Stimulated activated CD8-positive, alpha-beta memory T cell treated with anti-CD3 and anti-CD28 coated beads, Interleukin-12 subunit alpha, Interleukin-12 subunit beta, amount 100 ng/mL, for 4 hours (primary cell): ENCODE measurements around the gene PGA4.
A peak's percentile ranks its signal among the peaks of the same experiment; 100 is the strongest.
"Not testable (repeated sequence)": the region's sequence is repeated elsewhere in the genome, so short reads cannot be mapped to it uniquely, and the experiment has no call there.

Experiments
- DNase-seq: peaks from one replicate; pipeline ENCODE4 v3.0.0-alpha.2; 2020; ENCODE audit warnings: low read depth

Gene PGA4

DNA sequence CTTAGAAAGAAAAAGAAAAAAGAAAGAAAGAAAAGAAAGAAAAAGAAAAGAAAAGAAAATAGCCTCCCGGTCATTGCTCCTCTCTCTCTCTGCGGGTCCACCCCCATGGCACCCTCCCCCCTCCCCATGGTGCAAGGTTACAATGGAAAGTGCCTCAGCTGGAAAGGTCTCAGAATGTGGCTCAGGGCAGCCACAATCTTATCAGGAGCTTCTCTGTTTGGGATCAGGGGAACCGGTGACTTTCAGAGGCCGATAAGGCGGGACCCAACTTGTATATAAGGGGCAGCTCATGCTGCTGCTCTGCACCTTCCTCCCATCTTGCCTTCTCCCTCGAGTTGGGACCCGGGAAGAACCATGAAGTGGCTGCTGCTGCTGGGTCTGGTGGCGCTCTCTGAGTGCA is at the start of gene PGA4:
TSS of gene PGA4 (plus strand) at position 301 of the 400 bp plus-strand sequence. CDS start at position 355, 54 bp downstream.
- not testable (repeated sequence) for DNase-seq

DNA sequence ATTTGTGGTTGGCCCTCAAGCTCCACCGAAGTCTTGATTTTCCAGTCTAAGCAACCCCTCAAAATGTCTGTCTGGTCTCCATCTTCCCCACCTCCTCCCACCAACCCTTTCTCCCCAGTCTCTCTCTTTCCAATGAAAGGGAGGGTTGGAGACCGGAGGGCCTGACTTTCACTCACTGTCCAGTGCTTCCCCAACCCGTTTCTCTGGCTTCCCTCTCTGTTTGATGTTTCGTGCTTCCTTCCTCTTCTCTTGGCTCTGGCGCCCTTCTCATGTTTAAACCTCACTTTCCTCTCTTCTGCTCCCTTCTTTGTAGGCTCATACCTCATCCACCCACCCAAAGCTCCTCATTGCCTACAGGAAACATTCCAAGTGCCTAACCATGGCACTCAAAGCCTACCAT is 49.8 kb upstream of the PGA4 start:
- no peak for DNase-seq

DNA sequence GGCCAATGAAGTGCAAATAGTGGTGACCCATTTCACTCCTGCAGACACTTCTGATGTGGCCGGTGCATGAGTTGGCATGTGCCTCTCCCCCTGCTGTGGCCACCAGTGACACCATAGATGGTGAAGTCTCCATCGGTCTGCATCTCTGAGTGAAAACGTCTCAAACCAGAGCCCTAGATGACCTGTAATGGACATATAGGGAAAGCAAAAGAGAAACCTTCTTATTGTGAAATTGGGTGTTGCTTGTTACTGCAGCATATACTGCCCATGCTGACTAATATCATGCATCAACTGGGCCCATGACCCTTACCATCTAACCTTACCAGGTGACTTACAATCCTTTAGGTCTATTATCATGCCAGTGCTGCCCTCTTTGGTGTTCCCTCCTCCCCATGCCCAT is 49.3 kb upstream of the PGA4 start:
- no peak for DNase-seq

DNA sequence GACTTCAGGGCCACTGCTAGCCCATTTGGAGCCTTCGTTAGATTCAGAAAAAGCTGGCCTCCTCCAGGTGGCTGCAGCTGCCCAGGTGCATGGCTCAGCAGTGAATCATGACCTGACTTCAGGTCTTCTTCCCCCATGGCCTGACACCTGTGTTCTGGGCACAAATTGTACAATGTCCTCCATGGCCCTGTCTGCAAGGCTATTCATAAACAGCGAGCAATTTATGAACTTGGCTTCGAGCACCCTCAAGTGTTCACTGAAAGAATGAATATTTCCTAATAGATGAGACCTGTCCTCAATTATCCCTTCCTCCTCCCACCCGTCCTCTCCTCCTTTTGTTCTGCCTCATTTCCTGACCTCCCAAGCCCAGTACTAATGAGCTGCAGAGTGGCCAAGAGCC is 48.7 kb upstream of the PGA4 start:
- no peak for DNase-seq

DNA sequence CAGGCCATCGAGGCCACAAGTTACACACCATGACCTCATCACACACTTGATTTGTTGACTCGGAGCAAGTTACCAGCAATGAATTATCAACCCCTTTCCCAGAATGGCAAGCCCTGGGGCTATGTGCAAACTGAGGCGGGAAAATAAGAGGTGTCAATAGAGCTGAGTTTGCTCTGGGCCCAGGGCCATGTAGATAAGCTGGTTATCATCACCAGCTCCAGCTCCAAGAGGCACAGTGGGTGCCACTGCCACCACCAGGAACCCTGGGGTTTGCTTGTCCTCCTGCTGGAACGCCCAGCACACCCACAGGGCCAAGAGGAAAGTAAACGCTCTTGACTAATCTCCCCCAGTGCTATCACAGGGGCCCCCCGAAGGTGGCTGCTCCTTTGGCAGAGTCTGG is 47.9 kb upstream of the PGA4 start:
- no peak for DNase-seq

- DNase-seq = no peak
These were observed 47.2 kb upstream of the PGA4 start for GRCh38 chr11:61174949-61175348.

- DNase-seq = no peak
These were observed 45.7 kb upstream of the PGA4 start for GRCh38 chr11:61176446-61176845.

DNA sequence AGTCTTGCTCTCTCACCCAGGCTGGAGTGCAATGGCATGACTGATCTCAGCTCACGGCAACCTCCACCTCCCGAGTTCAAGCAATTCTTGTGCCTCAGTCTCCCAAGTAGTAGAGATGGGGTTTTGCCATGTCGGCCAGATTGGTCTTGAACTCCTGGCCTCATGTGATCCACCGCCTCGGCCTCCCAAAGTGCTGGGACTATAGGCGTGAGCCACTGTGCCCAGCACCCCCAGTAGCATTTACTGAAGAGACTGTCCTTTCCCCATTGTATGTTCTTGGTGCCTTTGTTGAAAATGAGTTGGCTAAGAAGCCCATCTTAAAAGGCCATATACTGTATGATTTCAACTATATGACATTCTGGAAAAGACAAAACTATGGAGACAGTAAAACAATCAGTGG is 41.9 kb upstream of the PGA4 start:
- not testable (repeated sequence) for DNase-seq

DNA sequence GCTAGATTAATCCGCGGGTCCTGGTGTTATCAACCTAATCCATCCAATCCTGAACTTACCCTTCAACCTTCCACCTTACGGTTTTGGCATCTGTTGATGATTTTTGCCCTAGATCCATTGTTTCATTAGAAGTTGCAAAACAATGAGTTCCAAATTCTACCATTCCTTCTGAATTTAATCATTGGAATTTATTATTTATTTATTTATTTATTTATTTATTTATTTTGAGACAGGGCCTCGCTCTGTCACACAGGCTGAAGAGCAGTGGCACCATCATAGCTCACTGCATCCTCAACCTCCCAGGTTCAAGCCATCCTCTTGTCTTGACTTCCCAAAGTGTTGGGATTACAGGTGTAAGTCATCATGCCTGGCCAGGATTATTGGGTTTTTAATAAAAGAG is 40.7 kb upstream of the PGA4 start:
- no peak for DNase-seq

DNA sequence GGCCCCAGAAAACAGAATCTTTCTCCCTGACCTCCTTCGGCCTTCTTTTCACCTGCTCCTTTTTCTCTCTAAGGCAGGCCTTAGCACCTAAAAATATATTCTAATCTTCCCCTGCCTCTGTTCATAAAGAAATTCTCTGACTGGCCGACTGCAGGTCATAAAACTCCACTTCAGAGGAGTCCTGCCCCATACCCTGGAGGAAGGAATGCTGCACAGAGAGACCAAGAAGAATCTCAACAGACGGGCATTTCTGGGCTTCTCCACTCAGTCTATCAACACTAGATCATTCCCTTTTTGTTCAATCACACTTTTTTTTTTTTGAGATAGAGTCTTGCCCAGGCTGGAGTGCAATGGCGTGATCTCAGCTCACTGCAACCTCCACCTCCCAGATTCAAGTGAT is 38.5 kb upstream of the PGA4 start:
- no peak for DNase-seq

- no peak for DNase-seq
These were observed 35.6 kb upstream of the PGA4 start for GRCh38 chr11:61186504-61186903.

DNA sequence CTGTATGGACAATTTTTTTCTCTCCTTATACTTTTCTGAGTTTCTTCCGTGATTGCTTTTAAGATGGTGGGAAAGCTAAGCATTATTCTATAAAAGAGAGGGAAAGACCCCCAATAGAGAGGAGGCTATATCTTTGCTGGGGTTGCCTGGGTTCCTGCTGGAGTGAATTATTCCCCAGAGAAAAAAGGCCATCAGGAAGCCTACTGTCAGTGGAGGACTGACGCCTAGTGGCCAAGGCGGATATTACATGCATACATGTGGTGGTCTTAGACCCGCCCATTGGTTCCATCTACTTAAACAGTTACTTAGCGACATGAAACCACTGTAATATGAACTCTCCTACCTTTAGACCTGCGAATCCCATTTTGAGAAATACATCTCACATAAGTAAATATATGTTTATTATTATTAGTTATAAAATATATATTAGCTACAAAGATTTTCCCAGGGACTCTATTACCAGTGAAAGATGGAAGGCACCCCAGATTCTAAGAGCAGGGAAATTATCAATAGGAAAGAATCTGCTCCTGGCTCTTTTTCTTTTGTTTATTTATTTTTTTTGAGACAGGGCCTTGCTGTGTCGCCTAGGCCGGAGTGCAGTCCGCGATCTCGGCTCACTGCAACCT is 34.5 kb upstream of the PGA4 start:
- peak; percentile 55 for DNase-seq

DNA sequence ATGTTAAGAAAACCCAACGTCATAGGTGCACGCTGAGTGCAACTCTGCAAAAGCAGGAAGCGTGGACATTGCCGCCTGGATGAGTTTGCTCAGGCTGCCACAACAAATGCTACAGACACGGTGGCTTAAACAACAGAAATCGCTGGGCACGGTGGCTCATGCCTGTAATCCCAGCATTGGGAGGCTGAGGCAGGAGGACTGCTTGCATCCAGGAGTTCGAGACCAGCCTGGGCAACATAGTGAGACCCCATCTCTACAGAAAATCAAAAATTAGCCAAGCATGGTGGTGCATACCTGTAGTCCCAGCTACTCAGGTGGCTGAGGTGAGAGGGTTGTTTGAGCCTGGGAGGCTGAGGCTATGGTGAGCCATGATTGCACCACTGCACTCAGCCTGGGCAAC is 32.2 kb upstream of the PGA4 start:
- DNase-seq = no peak

GRCh38 chr11:61193596-61193995 is 28.6 kb upstream of the PGA4 start:
- no peak for DNase-seq

GRCh38 chr11:61194169-61194671 is 27.9 kb upstream of the PGA4 start:
- DNase-seq = no peak

- DNase-seq = no peak
These were observed 27.0 kb upstream of the PGA4 start for GRCh38 chr11:61194981-61195695.

- DNase-seq = no peak
These were observed 26.4 kb upstream of the PGA4 start for GRCh38 chr11:61195719-61196118.

DNA sequence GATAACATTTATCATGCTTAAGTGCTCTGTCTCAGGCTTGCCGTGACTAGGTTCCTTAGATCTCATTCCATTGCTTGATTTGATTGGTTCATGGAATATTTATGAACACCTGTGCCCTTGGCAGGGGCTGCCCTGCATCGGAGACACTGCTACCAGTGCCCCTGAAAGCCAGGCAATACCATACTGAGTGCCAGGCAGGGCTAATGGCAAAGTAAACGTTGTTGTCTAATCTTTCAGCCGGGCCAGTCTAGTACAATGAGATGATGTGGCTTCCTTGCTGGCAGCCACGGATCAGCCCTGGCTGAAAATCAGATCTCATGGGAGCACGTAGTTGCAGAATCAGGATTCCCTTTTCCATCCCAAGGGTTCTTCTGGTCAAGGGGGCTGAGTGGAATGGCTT is 23.8 kb upstream of the PGA4 start:
- no peak for DNase-seq

GRCh38 chr11:61198948-61199523 is 23.1 kb upstream of the PGA4 start:
- DNase-seq = no peak

- no peak for DNase-seq
These were observed 20.7 kb upstream of the PGA4 start for GRCh38 chr11:61201476-61201875.

DNA sequence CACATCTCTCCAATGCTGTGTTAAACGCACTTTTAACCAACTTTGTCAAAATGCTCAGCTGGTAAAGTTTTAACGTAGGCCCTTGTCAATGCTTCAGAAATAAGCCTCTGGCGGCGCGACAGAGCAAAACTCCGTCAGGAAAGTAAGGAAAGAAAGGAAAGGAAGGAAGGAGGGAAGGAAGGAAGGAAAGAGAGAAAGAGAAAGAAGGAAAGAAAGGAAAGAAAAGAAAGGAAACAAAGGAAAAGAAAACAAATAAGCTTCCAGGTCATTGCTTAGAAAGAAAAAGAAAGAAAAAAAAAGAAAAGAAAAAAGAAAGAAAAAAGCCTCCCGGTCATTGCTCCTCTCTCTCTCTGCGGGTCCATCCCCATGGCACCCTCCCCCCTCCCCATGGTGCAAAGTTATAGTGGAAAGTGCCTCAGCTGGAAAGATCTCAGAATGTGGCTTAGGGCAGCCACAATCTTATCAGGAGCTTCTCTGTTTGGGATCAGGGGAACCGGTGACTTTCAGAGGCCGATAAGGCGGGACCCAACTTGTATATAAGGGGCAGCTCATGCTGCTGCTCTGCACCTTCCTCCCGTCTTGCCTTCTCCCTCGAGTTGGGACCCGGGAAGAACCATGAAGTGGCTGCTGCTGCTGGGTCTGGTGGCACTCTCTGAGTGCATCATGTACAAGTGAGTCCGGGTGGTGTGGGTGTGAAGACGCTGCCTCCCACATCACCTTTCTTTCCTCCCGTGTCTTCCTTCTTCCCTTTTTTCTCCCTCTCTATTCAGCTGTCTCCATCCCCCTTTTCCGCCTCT is 19.0 kb upstream of the PGA4 start, which contains the start of gene PGA3:
TSS of gene PGA3 (plus strand) at position 566 of the 797 bp plus-strand sequence. CDS start at position 616, 50 bp downstream.
- not testable (repeated sequence) for DNase-seq

DNA sequence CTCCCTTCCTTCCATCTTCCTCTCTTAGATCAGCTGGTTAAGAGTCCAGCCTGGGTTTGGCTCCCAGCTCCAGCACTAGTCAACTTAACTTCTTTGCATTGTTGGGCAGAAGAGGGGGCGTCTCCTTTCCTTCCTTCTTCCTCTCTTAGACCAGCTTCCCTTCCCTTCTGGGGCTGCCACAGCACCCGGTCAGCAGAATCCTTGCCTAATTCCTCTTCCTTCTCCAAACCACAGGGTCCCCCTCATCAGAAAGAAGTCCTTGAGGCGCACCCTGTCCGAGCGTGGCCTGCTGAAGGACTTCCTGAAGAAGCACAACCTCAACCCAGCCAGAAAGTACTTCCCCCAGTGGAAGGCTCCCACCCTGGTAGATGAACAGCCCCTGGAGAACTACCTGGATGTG is 18.3 kb upstream of the PGA4 start:
- DNase-seq = not testable (repeated sequence)
